A549 (cell line): ENCODE measurements around the gene ARHGAP30. TPM values are rescaled to one million over a fixed set of nuclear protein-coding genes. Genes with fewer than 3 reads are reported as not detected.

ENCODE experiments used
- ATAC-seq, 2 experiments: fragments of 200-7000 bp in 1 of 2; fragments of >200 bp in 1 of 2; cut with Nextera tagmentation in 1 of 2; cut with Tn5 transposase in 1 of 2; 3 replicates each; pipeline versions ENCODE4 v1.8.0 to v1.9.1; 2018 to 2020; ENCODE audit warnings: mild to moderate bottlenecking in 1 of 2, moderate library complexity in 1 of 2
- CTCF ChIA-PET: fragments of 300-600 bp; sonication (Branson Sonifier 250); formaldehyde crosslinking; extraction: SDS; loops from one replicate; lab custom pipeline; 2021; ENCODE audit warnings: antibody characterized with exemption, inconsistent platforms; lab: Yijun Ruan, JAX
- POLR2A ChIA-PET: fragments of 350-600 bp; formaldehyde crosslinking; extraction: SDS; loops from one replicate; lab custom pipeline; 2021; ENCODE audit warnings: antibody characterized with exemption, inconsistent platforms; lab: Yijun Ruan, JAX
- DNase-seq, 2 experiments: peaks; one replicate each; pipeline versions ENCODE4 v3.0.0 to v3.0.0-alpha.2; 2011 to 2016; ENCODE audit warnings: low read depth in 1 of 2, low spot score in 1 of 2
- FAIRE-seq: peaks from 2 replicates; lab custom pipeline; 2011; peaks lifted over from hg19 to GRCh38; lab: Jason Lieb, UNC
- H3K27ac ChIP-seq, 2 experiments: fragments of >200 bp; sonication (Bioruptor Twin); formaldehyde crosslinking; 3 replicates each; pipeline ENCODE4 v1.5.1; 2016 to 2017
- H3K4me1 ChIP-seq: fragments of >200 bp; sonication (Bioruptor Twin); formaldehyde crosslinking; 3 replicates; pipeline ENCODE4 v1.6.1; 2016
- H3K4me2 ChIP-seq: fragments of >200 bp; sonication (Bioruptor Twin); formaldehyde crosslinking; 3 replicates; pipeline ENCODE4 v1.6.1; 2016
- H3K4me3 ChIP-seq: fragments of >200 bp; sonication (Bioruptor Twin); formaldehyde crosslinking; 3 replicates; pipeline ENCODE4 v1.5.1; 2016
- H3K9me3 ChIP-seq: fragments of >200 bp; sonication (Bioruptor Twin); formaldehyde crosslinking; 3 replicates; pipeline ENCODE4 v1.6.1; 2016
- BCL3 ChIP-seq: fragments of >200 bp; sonication (Bioruptor Twin); formaldehyde crosslinking; IDR thresholded peaks from 3 replicates; pipeline ENCODE4 v1.6.1; 2016
- CEBPB ChIP-seq, 2 experiments: fragments of >200 bp in 1 of 2; sonication (Bioruptor Twin) in 1 of 2; formaldehyde crosslinking in 1 of 2; IDR thresholded peaks; 2 replicates each; pipeline ENCODE4 v1.6.1; 2012 to 2016
- CHD2 ChIP-seq: fragments of 150-350 bp; IDR thresholded peaks from 2 replicates; pipeline ENCODE4 v1.6.1; 2014; ENCODE audit warnings: low read length; ENCODE audit not compliant: partially characterized antibody
- ELK1 ChIP-seq: fragments of 150-350 bp; IDR thresholded peaks from 2 replicates; pipeline ENCODE4 v1.6.1; 2014; ENCODE audit warnings: low read depth, mild to moderate bottlenecking, low read length
- EP300 ChIP-seq, 2 experiments: fragments of >200 bp; sonication (Bioruptor Twin); formaldehyde crosslinking; IDR thresholded peaks; 2 replicates in 1 of 2; 3 replicates in 1 of 2; pipeline ENCODE4 v1.6.1; 2016 to 2017
- ESRRA ChIP-seq: fragments of 150-350 bp; IDR thresholded peaks from 2 replicates; pipeline ENCODE4 v1.6.1; 2014; ENCODE audit warnings: mild to moderate bottlenecking, low read length, borderline replicate concordance
- FOSL2 ChIP-seq, 2 experiments: fragments of 450-650 bp in 1 of 2; fragments of >200 bp in 1 of 2; sonication (Bioruptor Twin) in 1 of 2; formaldehyde crosslinking; IDR thresholded peaks; 2 replicates each; pipeline versions ENCODE4 v1.5.0 to v1.6.1; 2016 to 2020; ENCODE audit warnings: mild to moderate bottlenecking in 1 of 2, moderate library complexity in 1 of 2
- FOXS1 ChIP-seq: fragments of 250-450 bp; sonication (Bioruptor Pico); IDR thresholded peaks from 2 replicates; pipeline ENCODE4 v1.5.0; 2020; ENCODE audit warnings: mild to moderate bottlenecking, moderate library complexity
- GATA3 ChIP-seq: IDR thresholded peaks from 2 replicates; pipeline ENCODE4 v1.6.1; 2012; ENCODE audit warnings: borderline replicate concordance
- HES2 ChIP-seq: fragments of >200 bp; sonication (Bioruptor Twin); formaldehyde crosslinking; IDR thresholded peaks from 2 replicates; pipeline ENCODE4 v1.6.1; 2016
- JUN ChIP-seq, 2 experiments: fragments of >200 bp; sonication (Bioruptor Twin); formaldehyde crosslinking; IDR thresholded peaks; 2 replicates in 1 of 2; 3 replicates in 1 of 2; pipeline ENCODE4 v1.6.1; 2016 to 2017
- JUNB ChIP-seq: fragments of >200 bp; sonication (Bioruptor Twin); formaldehyde crosslinking; IDR thresholded peaks from 2 replicates; pipeline ENCODE4 v1.6.1; 2016
- KDM5A ChIP-seq: fragments of 200-600 bp; sonication (generic); IDR thresholded peaks from 2 replicates; pipeline ENCODE4 v1.6.1; 2016; ENCODE audit warnings: antibody characterized with exemption, mild to moderate bottlenecking
- MAFK ChIP-seq: fragments of 450-650 bp; IDR thresholded peaks from 2 replicates; pipeline ENCODE4 v1.6.1; 2014; ENCODE audit not compliant: partially characterized antibody
- MAX ChIP-seq: IDR thresholded peaks from 2 replicates; pipeline ENCODE4 v1.6.1; 2012
- MAZ ChIP-seq: fragments of 150-350 bp; IDR thresholded peaks from 2 replicates; pipeline ENCODE4 v1.6.1; 2014; ENCODE audit warnings: antibody characterized with exemption, low read depth, low read length, borderline replicate concordance
- MYC ChIP-seq: IDR thresholded peaks from 2 replicates; pipeline ENCODE4 v1.6.1; 2012; ENCODE audit warnings: mild to moderate bottlenecking, inconsistent platforms, low read length, improper control_type of control experiment, borderline replicate concordance
- PBX3 ChIP-seq: IDR thresholded peaks from 2 replicates; pipeline ENCODE4 v1.6.1; 2012
- POLR2A ChIP-seq: IDR thresholded peaks from 2 replicates; pipeline ENCODE4 v1.6.1; 2012; ENCODE audit warnings: mild to moderate bottlenecking, low read length
- RAD21 ChIP-seq, 2 experiments: fragments of >200 bp in 1 of 2; sonication (Bioruptor Twin) in 1 of 2; formaldehyde crosslinking in 1 of 2; IDR thresholded peaks in 1 of 2; conservative IDR thresholded peaks in 1 of 2; 2 replicates in 1 of 2; 3 replicates in 1 of 2; pipeline ENCODE4 v1.6.1; 2012 to 2018; ENCODE audit warnings: inconsistent platforms in 1 of 2
- RARB ChIP-seq: fragments of 250-450 bp; sonication (Bioruptor Pico); IDR thresholded peaks from 2 replicates; pipeline ENCODE4 v1.8.0; 2021; ENCODE audit warnings: mild to moderate bottlenecking, moderate library complexity
- RCOR1 ChIP-seq: fragments of 150-350 bp; IDR thresholded peaks from 2 replicates; pipeline ENCODE4 v1.6.1; 2014; ENCODE audit warnings: antibody characterized with exemption, low read length, low read depth
- RFX5 ChIP-seq: fragments of 450-650 bp; IDR thresholded peaks from 2 replicates; pipeline ENCODE4 v1.7.1; 2014; ENCODE audit warnings: antibody characterized with exemption, mild to moderate bottlenecking, moderate library complexity
- SMC3 ChIP-seq: fragments of >200 bp; sonication (Bioruptor Twin); formaldehyde crosslinking; IDR thresholded peaks from 3 replicates; pipeline ENCODE4 v1.6.1; 2018; ENCODE audit warnings: inconsistent platforms
- SREBF2 ChIP-seq: fragments of 450-650 bp; IDR thresholded peaks from 2 replicates; pipeline ENCODE4 v1.6.1; 2014; ENCODE audit warnings: mild to moderate bottlenecking, moderate library complexity
- TP53 ChIP-seq: fragments of 250-450 bp; sonication (Bioruptor Pico); IDR thresholded peaks from 2 replicates; pipeline ENCODE4 v1.5.0; 2021; ENCODE audit warnings: mild to moderate bottlenecking, moderate library complexity
- ZC3H11A ChIP-seq: fragments of 450-650 bp; IDR thresholded peaks from 2 replicates; pipeline ENCODE4 v1.6.1; 2014; ENCODE audit warnings: antibody characterized with exemption, mild to moderate bottlenecking
- ZNF302 ChIP-seq: fragments of 250-450 bp; sonication (Bioruptor Pico); IDR thresholded peaks from 2 replicates; pipeline ENCODE4 v1.9.0; 2021; ENCODE audit warnings: inconsistent platforms, mild to moderate bottlenecking, moderate library complexity
- WGBS: methylation state at CpG from one replicate; pipeline ENCODE4 v1.1.6; 2017; ENCODE audit errors: missing lambda C conversion rate; 5-methylcytosine and 5-hydroxymethylcytosine counted together
- polyA plus RNA-seq, 4 experiments: library from polyadenylated mRNA; depleted of rRNA in 3 of 4; stranded (reverse); fragments of >200 nt; fragmentation: RNase III in 1 of 4; extraction: RNeasy Plus Mini Kit Qiagen cat#74134 plus additional on column Dnase treatment in 1 of 4; gene quantifications; 2 replicates in 3 of 4; 3 replicates in 1 of 4; pipeline ENCODE4 v1.2.3, GENCODE V29; 2011 to 2017

ARHGAP30 gene
- polyA plus RNA-seq, 2 of the 4 experiments (the other 2 are of a cell fraction) = 0.06 to 0.13 TPM

- DNase-seq = no peak
- Histone ChIP-seq H3K27ac (peak overlapping the region; percentile 88), H3K4me3 (no peak overlapping the region), H3K9me3 (no peaks in the 10 kb centered on the region), H3K4me1 (peaks cover 64% of the 10 kb centered on the region), H3K4me2 (peak overlapping the region; percentile 69)
- WGBS = 84% methylated on average over 7 of the region's 10 CpGs
- TF ChIP-seq HES2 (no peak), SREBF2 (no peak), RCOR1 (no peak), RFX5 (no peak), RAD21 (conservative IDR thresholded peaks at IDR 0.05 in 1 of 2, IDR thresholded peaks at IDR 0.05 in 1 of 2) (0 out of 5 replicates have a peak, but pooled peaks of 1 of the 2 experiments have one; percentile 3), ZC3H11A (no peak), KDM5A (no peak), CEBPB (IDR thresholded peaks at IDR 0.05) (no peak), MAFK (no peak), EP300 (IDR thresholded peaks at IDR 0.05) (0 out of 5 replicates have a peak, but pooled peaks of 1 of the 2 experiments have one; percentile 0), TP53 (no peak), FOXS1 (no peak), SMC3 (no peak), ELK1 (no peak), MAZ (no peak), PBX3 (no peak), JUNB (no peak)
- no peak for FAIRE-seq
- CTCF ChIA-PET = interaction anchor here (0.8 to 12.7 kb wide), 9 partner anchors 10 to 90 kb away, joined by 4 to 167 read pairs (median 6); partner anchors contain the start of genes ARHGAP30 and KLHDC9
- POLR2A ChIA-PET = interaction anchor here (0.9 kb wide), 1 partner anchor 39 kb away, joined by 4 read pairs; the partner anchor contains the start of gene USF1
- peak; percentile 3 to 7; a peak in 2 of 6 replicates for ATAC-seq
Observed at GRCh38 chr1:161083748-161084596, 14.3 kb upstream of the ARHGAP30 start.

- 31% methylated on average over 6 of the region's 8 CpGs for WGBS
- ATAC-seq (peak; percentile 90 to 91), DNase-seq (peak; percentile 69 to 91), FAIRE-seq (peak; percentile 23)
- CTCF ChIA-PET = interaction anchor here (1.2 to 12.7 kb wide), 5 partner anchors 9 to 24 kb away, joined by 4 to 167 read pairs (median 6); partner anchors contain the start of gene KLHDC9
- POLR2A ChIA-PET = interaction anchor here (1.6 kb wide), 1 partner anchor 38 kb away, joined by 3 read pairs; no protein-coding TSS in a partner anchor
- Histone ChIP-seq H3K27ac (peak overlapping the region; percentile 88), H3K4me3 (no peak overlapping the region), H3K4me1 (peaks cover 56% of the 10 kb centered on the region), H3K9me3 (no peaks in the 10 kb centered on the region), H3K4me2 (peak overlapping the region; percentile 69)
- TF ChIP-seq RFX5 (no peak), BCL3 (0 out of 3 replicates have a peak, but pooled peaks have one; percentile 10), SMC3 (no peak; the same call in 1 of the 3 replicates), MAX (peak; percentile 66; the same call in 1 of the 2 replicates), CEBPB (IDR thresholded peaks at IDR 0.05) (peak; percentile 80 to 94), JUNB (peak; percentile 60), GATA3 (no peak; the same call in 1 of the 2 replicates), JUN (IDR thresholded peaks at IDR 0.05) (peak; percentile 46 to 71; a peak in 2 of 5 replicates), POLR2A (peak; percentile 16; the same call in 1 of the 2 replicates), MYC (peak; percentile 58), RARB (CRISPR knock-in tag) (0 out of 2 replicates have a peak, but pooled peaks have one; percentile 35), CHD2 (no peak), RAD21 (conservative IDR thresholded peaks at IDR 0.05 in 1 of 2, IDR thresholded peaks at IDR 0.05 in 1 of 2) (peak in 1 of 2 experiments; percentile 35; a peak in 2 of 5 replicates), FOSL2 (IDR thresholded peaks at IDR 0.05) (peak; percentile 73; the same call in 1 of the 2 replicates), FOSL2 (CRISPR knock-in tag; IDR thresholded peaks at IDR 0.05) (peak; percentile 88), ZNF302 (no peak), EP300 (IDR thresholded peaks at IDR 0.05) (peak in 1 of 2 experiments; percentile 12; a peak in 1 of 5 replicates), ESRRA (peak; percentile 6; the same call in 1 of the 2 replicates)
Observed at GRCh38 chr1:161082996-161083747, 13.5 kb upstream of the ARHGAP30 start.
